Activated CD8-positive, alpha-beta memory T cell treated with anti-CD3 and anti-CD28 coated beads, Interleukin-2, amount 50 U/mL, for 48 hours (primary cell): Measurements from ENCODE around the gene PTPRU.
"Not testable (repeated sequence)": the region's sequence is repeated elsewhere in the genome, so short reads cannot be mapped to it uniquely, and the experiment has no call there.

Experiments
- DNase-seq: peaks from one replicate; pipeline ENCODE4 v3.0.0-alpha.2; 2020

The PTPRU gene

GRCh38 chr1:29235955-29236711 lies at the start of gene PTPRU:
Gene PTPRU (plus strand): TSS chr1:29236522. CDS start chr1:29236645, 123 bp downstream.
- peak; percentile 98 for DNase-seq

DNA sequence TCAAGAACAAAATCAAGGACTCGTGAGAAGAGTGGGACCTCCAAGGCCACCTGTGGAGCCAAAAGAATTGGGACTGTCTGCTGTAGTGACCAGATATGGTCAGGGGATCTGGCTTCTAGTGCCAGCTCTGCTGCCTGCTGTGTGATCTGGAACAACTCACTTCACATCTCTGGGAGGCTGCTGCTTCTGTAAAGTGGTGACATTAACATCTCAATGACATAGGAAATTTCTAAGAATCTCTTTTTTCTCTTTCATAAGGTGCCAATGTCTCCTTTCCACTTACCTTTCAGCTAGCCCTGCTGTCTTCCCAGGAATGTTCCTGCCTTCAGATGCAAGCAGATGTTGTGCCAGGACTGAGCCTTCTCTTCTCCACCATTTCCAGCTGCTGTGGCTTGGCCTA lies 49.6 kb upstream of the PTPRU start:
- peak; percentile 17 for DNase-seq

DNA sequence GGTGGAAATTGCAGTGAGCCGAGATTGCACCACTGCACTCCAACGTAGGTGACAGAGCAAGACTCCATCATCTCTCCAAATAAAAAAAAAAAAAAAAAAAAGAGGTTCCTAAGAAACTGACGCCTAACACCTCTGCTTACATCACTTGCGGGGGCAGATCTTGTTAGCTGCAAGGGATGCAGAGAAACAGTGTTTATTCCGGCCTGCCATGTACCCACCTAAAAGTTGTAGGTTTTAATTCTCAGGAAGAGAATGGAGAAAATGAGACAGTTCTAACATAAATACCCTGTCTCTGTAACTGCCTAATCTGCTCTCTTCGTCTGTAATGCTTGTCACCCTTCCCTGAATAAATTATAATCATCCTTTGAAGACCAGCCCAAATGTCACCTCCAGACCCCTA lies 45.6 kb upstream of the PTPRU start:
- no peak for DNase-seq

DNA sequence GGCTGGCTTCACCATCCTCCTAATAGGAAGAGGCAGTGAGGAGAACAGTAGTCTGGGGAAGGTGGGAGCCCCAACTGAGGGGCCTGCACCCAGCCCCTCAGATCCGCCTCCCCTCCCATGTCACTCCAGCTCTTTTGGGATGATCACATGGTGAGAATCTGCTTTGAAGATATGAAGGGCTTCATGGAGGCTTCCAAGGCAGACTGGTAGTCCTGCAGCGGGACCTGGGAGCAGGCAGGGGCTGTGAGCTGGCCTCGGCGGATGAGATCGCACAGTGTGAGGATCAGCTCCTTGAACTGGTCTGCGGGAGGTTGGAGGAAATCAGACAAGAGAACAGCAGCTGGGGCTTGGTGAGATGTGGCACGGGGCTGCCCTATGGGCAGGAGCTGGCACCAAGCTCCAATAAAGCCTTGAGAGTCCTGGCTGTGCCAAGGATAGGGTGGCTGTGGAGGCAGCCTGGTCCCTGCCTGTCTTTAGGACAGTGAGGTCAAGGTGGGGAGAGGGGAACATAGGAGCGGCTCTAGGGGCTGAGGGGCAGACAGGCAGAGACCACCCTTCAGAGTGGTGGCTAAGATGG lies 42.4 kb upstream of the PTPRU start:
- DNase-seq, result no peak

DNA sequence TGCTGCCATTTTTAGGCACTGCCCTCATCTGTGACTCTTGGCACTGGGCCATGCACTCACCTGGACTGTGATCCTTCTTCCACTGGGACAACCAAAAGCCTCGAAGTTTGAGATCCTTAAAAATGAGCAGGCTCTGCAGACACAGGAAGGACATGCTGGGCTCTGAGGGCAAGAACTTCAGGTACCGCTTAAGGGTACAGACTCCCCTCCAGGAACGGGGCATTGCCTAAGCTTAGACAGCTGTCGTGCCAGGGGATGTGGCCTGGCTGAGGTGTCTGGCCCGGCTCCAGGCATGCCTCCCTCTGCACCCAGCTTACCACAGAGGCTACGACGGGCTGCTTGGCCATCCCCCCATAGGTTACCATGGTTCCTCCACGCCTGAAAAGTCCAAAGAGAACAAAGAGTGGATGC lies 40.4 kb upstream of the PTPRU start:
- no peak for DNase-seq

DNA sequence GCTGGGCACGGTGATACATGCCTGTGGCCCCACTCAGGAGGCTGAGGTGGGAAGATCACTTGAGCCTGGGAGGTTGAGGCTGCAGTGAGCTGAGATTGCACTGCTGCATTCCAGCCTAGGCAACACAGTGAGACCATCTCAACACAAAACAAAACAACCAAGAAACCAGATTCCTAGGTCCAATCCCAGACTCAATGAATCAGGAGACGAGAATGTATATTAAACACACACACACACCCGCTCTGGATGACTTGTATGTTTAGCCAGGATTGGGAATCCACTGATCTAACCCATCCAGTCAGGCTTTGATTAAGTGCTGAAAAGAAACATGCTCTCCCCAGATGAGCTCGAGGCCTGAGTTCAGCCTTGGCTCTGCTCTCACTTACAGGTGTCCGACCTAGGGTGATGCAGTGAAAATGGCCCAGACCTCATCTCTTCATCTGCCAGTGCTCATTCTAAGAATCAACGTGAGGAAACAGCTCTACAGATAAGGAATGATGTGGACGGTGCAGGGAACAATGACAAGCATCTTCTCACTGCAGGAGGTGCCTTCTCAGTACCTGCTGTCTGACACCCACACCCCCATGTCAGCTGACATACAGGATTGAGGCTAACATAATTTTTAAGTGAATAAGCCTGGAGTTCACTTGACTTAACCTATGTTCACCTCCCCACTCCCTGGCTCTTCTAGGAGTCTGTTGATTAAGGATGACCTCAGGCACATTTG lies 39.3 kb upstream of the PTPRU start:
- DNase-seq, result no peak

DNA sequence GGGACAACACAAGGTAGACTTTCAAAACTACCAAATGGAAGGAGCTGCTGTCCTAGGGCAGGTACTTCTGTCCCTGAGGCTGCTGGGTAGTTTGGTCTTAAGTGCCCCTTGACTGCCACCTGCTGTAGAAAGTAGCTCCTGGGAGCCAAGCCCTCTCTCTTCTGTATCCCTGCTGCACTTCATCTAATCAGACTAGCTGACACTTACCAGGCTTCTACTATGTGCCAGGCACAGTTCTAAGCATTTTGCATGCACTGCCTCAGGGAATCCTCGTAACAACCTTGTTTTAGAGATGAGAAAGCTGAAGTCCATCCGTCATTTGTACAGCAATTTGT lies 38.8 kb upstream of the PTPRU start:
- DNase-seq, result no peak

DNA sequence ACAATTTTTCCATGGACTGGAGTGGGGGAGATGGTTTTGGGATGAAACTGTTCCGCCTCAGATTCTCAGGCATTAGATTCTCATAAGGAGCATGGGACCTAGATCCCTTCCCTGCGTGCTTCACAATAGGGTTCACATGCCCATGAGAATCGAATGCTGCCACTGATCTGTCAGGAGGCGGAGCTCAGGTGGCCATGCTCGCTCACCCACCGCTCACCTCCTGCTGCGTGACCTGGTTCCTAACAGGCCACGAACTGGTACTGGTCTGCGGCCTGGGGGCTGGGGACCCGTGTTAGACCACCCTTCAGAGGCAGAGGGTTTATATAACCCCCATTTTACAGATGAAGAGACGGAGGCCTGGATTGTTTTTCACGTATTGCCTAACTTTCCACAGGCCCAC lies 38.3 kb upstream of the PTPRU start:
- no peak for DNase-seq

GRCh38 chr1:29200906-29201594 lies 35.3 kb upstream of the PTPRU start:
- DNase-seq, result no peak

GRCh38 chr1:29201595-29202051 lies 34.7 kb upstream of the PTPRU start:
- peak; percentile 58 for DNase-seq

- no peak for DNase-seq
Measured at GRCh38 chr1:29202053-29202452, 34.3 kb upstream of the PTPRU start.

- DNase-seq, result peak; percentile 99
Measured at GRCh38 chr1:29202584-29203340, 33.6 kb upstream of the PTPRU start.

GRCh38 chr1:29208442-29208841 lies 27.9 kb upstream of the PTPRU start:
- no peak for DNase-seq

GRCh38 chr1:29209173-29209572 lies 27.1 kb upstream of the PTPRU start:
- no peak for DNase-seq

DNA sequence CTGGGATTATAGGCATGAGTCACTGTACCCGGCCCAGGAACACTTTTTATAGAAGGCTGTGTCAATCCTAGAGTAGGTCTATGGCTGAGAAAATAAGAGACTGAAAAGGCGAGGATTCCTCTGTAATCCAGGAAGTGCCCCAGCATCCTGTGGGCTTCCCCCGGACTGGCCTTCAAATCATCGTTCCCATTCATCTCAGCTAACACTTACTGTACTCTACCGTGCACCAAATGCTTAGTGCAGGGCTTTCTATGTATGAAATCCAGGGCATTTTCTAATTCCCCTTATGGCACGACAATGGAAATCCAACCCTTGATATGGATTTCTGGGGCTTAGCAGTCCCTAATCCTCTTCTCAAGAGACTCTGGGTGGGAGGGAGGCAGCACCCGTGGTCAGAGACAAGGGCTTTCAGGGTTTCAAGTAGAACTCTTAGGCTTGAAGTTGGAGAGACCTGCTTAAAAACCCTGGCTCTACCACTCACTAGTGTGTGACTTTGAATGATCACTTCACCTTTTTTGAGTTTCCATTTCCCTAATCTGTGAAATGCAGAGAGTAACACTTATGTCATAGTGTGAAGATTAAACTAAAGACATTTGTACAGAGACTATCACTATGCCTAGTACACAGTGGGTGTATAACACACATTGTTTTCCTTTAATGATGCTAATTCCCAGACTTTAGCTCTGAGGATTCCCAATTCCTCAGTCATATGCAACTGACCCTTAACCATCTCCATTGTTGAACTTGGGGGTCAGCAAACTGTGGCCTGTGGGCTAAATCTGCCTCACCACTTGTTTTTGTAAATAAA lies 25.8 kb upstream of the PTPRU start:
- no peak for DNase-seq

DNA sequence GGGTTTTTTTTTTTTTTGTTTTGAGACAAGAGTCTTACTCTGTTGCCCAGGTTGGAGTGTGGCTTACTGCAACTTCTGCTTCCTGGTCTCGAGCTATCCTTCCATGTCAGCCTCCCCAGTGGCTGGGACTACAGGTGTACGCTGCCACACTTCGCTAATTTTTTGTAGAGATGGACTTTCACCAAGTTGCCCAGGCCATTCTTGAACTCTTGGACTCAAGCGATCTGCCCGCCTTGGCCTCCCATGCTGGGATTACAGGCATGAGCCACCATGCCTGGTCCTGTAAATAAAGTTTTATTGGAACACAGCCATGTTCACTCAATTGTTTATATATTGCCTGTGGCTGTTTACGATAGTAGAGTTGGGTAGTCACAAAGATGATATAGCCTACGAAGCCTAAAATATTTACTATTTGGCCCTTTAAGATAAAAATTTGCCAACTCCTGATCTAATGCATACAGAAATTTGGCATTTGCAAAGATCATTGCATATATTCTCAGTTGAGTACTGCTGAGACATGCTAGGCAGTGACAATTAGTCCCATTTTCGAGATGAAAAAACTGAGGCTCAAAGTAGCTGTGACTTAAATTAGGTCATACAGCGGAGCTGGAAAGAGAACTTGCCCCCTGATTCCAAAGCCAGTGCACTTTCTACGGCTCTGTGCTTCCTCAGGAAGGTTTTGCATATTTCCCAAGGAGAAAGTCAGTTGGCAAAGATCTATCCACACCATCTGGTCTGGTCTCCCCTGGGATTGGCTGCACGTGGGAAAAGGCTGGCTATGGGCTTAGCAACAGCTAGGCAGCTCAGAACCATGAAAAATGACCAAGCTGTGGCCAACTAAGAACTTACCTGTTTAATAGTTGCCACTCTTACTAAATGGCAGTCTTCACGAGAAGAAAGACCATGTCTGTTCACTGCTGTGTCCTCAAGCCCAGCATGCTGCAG lies 25.0 kb upstream of the PTPRU start:
- DNase-seq, result no peak

DNA sequence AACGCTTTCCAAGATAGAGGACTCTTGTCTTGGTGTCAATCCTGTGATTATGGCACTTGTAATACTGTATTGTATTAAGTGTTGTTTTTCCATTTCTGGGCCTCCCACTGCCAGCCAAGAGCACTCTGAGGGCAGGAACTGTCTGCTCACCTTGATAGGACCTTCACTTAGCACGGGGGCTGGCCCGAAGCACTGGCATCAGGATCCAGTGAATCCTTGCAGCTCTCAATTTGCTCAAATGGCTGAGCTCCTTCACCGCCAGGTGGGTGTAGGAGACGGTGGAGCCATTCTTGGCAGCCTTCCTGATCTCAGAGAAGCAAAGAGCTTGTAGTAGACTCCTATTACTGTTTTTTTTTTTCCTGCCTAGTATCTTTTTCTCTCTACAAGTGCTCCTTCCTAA lies 23.3 kb upstream of the PTPRU start:
- no peak for DNase-seq

- DNase-seq, result no peak
Measured at GRCh38 chr1:29217633-29218032, 18.7 kb upstream of the PTPRU start.

DNA sequence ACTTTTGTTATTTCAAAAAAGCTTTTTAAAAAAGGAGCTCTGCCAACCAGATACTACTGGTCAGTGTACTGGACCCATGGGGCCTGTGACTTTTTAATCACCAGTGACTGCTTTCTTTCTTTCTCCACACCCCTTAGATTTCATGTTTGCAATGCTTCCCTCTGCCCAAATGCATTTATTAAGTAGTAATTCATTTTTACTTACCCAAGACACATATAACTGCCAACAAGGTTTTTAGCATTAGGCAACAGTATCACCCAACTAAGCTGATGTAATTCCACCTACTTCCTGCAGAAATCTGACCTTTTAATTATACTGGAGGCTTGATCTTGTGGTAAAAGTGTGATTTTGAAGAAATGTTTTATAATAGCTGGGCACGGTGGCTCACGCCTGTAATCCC lies 18.1 kb upstream of the PTPRU start:
- DNase-seq, result no peak

- no peak for DNase-seq
Measured at GRCh38 chr1:29221296-29221695, 15.0 kb upstream of the PTPRU start.

GRCh38 chr1:29222260-29222659 lies 14.1 kb upstream of the PTPRU start:
- DNase-seq, result not testable (repeated sequence)
